HepG2 (cell line): ENCODE results near the gene C6orf62. TPM values are rescaled to one million over a fixed set of nuclear protein-coding genes. Genes with fewer than 3 reads are reported as not detected.

Experiments
- ARID2 ChIP-seq: sonication (generic); formaldehyde crosslinking; IDR thresholded peaks from 2 replicates; pipeline ENCODE4 v1.8.1; 2022; ENCODE audit warnings: mild to moderate bottlenecking, missing genetic modification reagents, borderline replicate concordance
- DMAP1 ChIP-seq: IDR thresholded peaks from 2 replicates; pipeline ENCODE4 v1.6.1; 2016
- FOXA3 ChIP-seq: IDR thresholded peaks from 2 replicates; pipeline ENCODE4 v1.6.1; 2016; ENCODE audit warnings: missing genetic modification reagents, missing compliant biosample characterization
- HNRNPL ChIP-seq: fragments of 200-400 bp; formaldehyde crosslinking; IDR thresholded peaks from 2 replicates; pipeline ENCODE4 v1.6.1; 2017; ENCODE audit warnings: mild to moderate bottlenecking, low read depth, low read length
- IRX3 ChIP-seq: sonication (generic); formaldehyde crosslinking; IDR thresholded peaks from 2 replicates; pipeline ENCODE4 v1.8.1; 2023; ENCODE audit warnings: mild to moderate bottlenecking, low read depth, missing genetic modification reagents, borderline replicate concordance
- RNF2 ChIP-seq: fragments of 450-650 bp; conservative IDR thresholded peaks from 2 replicates; pipeline ENCODE4 v1.6.1; 2016; ENCODE audit warnings: low read depth
- SP5 ChIP-seq: IDR thresholded peaks from 2 replicates; pipeline ENCODE4 v1.6.1; 2016; ENCODE audit warnings: low read depth, borderline replicate concordance
- SRSF4 ChIP-seq: fragments of 200-400 bp; formaldehyde crosslinking; IDR thresholded peaks from one replicate; pipeline ENCODE4 v1.6.1; 2018; ENCODE audit warnings: mild to moderate bottlenecking, low read depth, low read length, moderate library complexity; ENCODE audit not compliant: poor library complexity, severe bottlenecking
- TOE1 ChIP-seq: sonication (generic); formaldehyde crosslinking; IDR thresholded peaks from 2 replicates; pipeline ENCODE4 v1.4.0; 2020; ENCODE audit warnings: mild to moderate bottlenecking, missing genetic modification reagents
- ZBTB7B ChIP-seq: sonication (generic); formaldehyde crosslinking; IDR thresholded peaks from 2 replicates; pipeline ENCODE4 v1.4.0; 2020; ENCODE audit warnings: missing genetic modification reagents
- ZNF687 ChIP-seq: sonication (generic); formaldehyde crosslinking; IDR thresholded peaks from 2 replicates; pipeline ENCODE4 v1.5.1; 2020; ENCODE audit warnings: mild to moderate bottlenecking, missing genetic modification reagents, moderate library complexity
- ZNF704 ChIP-seq: sonication (generic); formaldehyde crosslinking; IDR thresholded peaks from 2 replicates; pipeline ENCODE4 v1.8.1; 2023; ENCODE audit warnings: mild to moderate bottlenecking, inconsistent platforms, moderate library complexity, missing genetic modification reagents, borderline replicate concordance
- ZNF883 ChIP-seq: sonication (generic); formaldehyde crosslinking; IDR thresholded peaks from 2 replicates; pipeline ENCODE4 v1.5.1; 2020; ENCODE audit warnings: mild to moderate bottlenecking, missing genetic modification reagents; ENCODE audit errors: not compliant biosample characterization
- ZSCAN5A ChIP-seq: sonication (generic); formaldehyde crosslinking; IDR thresholded peaks from 2 replicates; pipeline ENCODE4 v1.8.0; 2022; ENCODE audit warnings: mild to moderate bottlenecking, missing genetic modification reagents, borderline replicate concordance
- polyA plus RNA-seq, 8 experiments: library from polyadenylated mRNA; depleted of rRNA in 3 of 8; stranded (reverse) in 7 of 8; unstranded in 1 of 8; fragments of >200 nt; fragmentation: Illumina TruSeq in 4 of 8; extraction: Trizol in 4 of 8; gene quantifications; 2 replicates each; pipeline versions ENCODE4 v1.2.1 to v1.2.3, GENCODE V29; 2011 to 2016; ENCODE audit warnings: low read depth in 4 of 8, missing spikeins in 1 of 8, mixed read lengths in 1 of 8; ENCODE audit not compliant: insufficient read depth in 1 of 8
- total RNA-seq, 5 experiments: library from RNA; depleted of rRNA; stranded (reverse); fragments of >200 nt; fragmentation: Illumina TruSeq; extraction: Trizol; gene quantifications; 2 replicates each; pipeline ENCODE4 v1.2.3, GENCODE V29; 2016; ENCODE audit warnings: low read depth in 1 of 5
- TF ChIP-seq, protein P1 (sequence below): sonication (generic); formaldehyde crosslinking; IDR thresholded peaks from 2 replicates; pipeline ENCODE4 v1.9.0; 2022; ENCODE audit warnings: missing genetic modification reagents, mild to moderate bottlenecking, borderline replicate concordance
- TF ChIP-seq, protein P2 (sequence below): sonication (generic); formaldehyde crosslinking; IDR thresholded peaks from 2 replicates; pipeline ENCODE4 v1.9.0; 2021; ENCODE audit warnings: missing genetic modification reagents, mild to moderate bottlenecking, borderline replicate concordance

C6orf62 gene
- total and polyA plus RNA-seq, 2 of the 13 experiments (the other 11 are each of a cell fraction or from before 2014, with no cell fraction given): 54.8 to 90.4 TPM

DNA sequence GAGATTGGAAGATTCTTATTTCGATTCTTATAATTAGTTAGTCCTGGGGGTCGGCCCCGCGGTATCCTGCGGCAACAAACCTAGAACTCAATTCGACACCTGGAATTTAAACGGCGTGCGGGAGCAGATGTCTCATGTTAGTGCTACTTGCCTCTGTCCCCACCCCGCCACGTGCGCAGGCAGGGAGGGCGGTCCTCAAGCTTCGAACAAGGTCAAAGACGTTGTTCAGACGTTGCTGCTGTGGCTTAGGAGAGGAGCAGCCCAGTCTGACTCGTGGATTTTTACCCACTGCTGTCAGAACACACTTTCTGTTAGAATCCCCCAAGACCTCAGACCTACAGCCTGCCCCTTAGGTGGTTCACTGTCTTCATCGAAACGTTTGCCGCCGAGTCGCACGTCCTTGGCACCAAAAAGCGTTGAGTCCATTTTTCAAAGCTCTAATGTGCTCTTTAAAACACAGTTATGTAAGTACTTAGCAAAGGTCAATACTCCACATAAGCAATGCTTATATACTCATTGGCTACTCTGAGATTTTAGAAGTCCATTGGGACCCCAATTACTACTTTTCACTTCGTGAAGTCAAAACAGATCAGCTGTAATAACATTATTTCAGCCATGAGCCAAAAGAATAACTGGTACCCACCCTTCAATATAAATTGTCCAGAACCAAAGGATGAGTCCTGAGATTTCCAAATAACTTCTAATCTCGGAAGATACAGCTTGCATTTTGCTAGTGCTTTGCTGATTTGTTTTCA lies 2.7 kb upstream of the C6orf62 start (continued):
- TF ChIP-seq ZNF687: peak; percentile 99
- TF ChIP-seq TOE1: peak; percentile 83; the same call in 1 of the 2 replicates
- peak; percentile 86 for TF ChIP-seq ZNF883
- peak; percentile 79 for TF ChIP-seq ARID2 (CRISPR knock-in tag)
- TF ChIP-seq ZSCAN5A: peak; percentile 60; the same call in 1 of the 2 replicates
- peak; percentile 59; the same call in 1 of the 2 replicates for TF ChIP-seq FOXA3 (CRISPR knock-in tag)
- peak; percentile 16; the same call in 1 of the 2 replicates for TF ChIP-seq IRX3 (CRISPR knock-in tag)
- TF ChIP-seq RNF2: peak; percentile 98
- TF ChIP-seq SP5 (CRISPR knock-in tag): peak; percentile 85
- no peak for TF ChIP-seq SRSF4
- TF ChIP-seq, protein P1, sequence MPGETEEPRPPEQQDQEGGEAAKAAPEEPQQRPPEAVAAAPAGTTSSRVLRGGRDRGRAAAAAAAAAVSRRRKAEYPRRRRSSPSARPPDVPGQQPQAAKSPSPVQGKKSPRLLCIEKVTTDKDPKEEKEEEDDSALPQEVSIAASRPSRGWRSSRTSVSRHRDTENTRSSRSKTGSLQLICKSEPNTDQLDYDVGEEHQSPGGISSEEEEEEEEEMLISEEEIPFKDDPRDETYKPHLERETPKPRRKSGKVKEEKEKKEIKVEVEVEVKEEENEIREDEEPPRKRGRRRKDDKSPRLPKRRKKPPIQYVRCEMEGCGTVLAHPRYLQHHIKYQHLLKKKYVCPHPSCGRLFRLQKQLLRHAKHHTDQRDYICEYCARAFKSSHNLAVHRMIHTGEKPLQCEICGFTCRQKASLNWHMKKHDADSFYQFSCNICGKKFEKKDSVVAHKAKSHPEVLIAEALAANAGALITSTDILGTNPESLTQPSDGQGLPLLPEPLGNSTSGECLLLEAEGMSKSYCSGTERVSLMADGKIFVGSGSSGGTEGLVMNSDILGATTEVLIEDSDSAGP (CRISPR knock-in tag): peak; percentile 90
- peak; percentile 79; the same call in 1 of the 2 replicates for TF ChIP-seq HNRNPL
- TF ChIP-seq ZNF704: no peak; the same call in 1 of the 2 replicates
- peak; percentile 71; the same call in 1 of the 2 replicates for TF ChIP-seq ZBTB7B
- TF ChIP-seq, protein P2, sequence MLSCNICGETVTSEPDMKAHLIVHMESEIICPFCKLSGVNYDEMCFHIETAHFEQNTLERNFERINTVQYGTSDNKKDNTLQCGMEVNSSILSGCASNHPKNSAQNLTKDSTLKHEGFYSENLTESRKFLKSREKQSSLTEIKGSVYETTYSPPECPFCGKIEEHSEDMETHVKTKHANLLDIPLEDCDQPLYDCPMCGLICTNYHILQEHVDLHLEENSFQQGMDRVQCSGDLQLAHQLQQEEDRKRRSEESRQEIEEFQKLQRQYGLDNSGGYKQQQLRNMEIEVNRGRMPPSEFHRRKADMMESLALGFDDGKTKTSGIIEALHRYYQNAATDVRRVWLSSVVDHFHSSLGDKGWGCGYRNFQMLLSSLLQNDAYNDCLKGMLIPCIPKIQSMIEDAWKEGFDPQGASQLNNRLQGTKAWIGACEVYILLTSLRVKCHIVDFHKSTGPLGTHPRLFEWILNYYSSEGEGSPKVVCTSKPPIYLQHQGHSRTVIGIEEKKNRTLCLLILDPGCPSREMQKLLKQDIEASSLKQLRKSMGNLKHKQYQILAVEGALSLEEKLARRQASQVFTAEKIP (CRISPR knock-in tag): no peak
- TF ChIP-seq DMAP1: peak; percentile 100
